Ovary (tissue), 3 donors: ENCODE results near the gene WDR37.

Source experiments
- CTCF ChIP-seq, 3 donors: fragments of 450-650 bp in 2 of 3; fragments of 200-600 bp in 1 of 3; IDR thresholded peaks; one replicate each; pipeline versions ENCODE4 v1.5.1 to v1.8.0; 2016 to 2022; ENCODE audit warnings: antibody characterized with exemption in 3 of 3, mild to moderate bottlenecking in 1 of 3
- EP300 ChIP-seq: sonication (generic); formaldehyde crosslinking; IDR thresholded peaks from one replicate; pipeline ENCODE4 v1.6.1; 2017; ENCODE audit warnings: antibody characterized with exemption
- POLR2A ChIP-seq: fragments of 450-650 bp; IDR thresholded peaks from one replicate; pipeline ENCODE4 v1.6.1; 2017; ENCODE audit warnings: antibody characterized with exemption, mild to moderate bottlenecking, moderate library complexity
- donor health status: DM: no; HTN: no; CAD: no.

DNA sequence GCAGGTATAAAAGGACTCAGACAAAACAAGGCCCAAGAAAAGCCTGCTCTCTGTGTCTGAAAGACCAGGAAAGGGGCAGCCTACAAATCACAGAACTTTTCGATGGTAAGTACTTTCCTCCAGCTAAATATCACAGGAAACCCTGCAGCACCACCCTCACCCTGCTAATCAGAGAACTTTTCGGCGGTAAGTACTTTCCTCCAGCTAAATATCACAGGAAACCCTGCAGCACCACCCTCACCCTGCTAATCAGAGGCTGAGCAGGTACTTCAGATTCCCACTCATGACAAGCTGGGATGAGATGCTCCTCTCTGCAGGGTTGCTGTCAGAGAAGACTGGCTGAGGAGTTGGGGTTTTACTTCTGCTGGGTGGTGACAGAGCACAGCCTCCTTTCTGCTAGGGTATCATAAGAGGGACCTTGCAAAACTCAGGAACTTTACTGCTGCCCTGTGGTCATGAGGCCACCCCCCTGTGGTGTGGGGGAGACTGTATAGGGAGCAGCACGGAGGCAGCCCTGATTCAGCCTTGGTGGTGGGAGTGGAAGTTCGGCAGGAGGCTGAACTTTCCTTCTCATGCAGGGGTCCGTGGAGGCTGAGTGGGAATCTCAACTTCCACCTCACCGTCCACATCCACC lies 7.2 kb downstream of the WDR37 start:
- TF ChIP-seq POLR2A (no peak), CTCF (IDR thresholded peaks at IDR 0.05) (no peak), EP300 (no peak)
